Measurements from ENCODE around the gene PNPLA1. TPM values are rescaled to one million over a fixed set of nuclear protein-coding genes. Genes with fewer than 3 reads are reported as not detected.

The PNPLA1 gene
- total and polyA plus RNA-seq, 4 experiments from 2014 or later: 0.42 TPM; not detected in 3

DNA sequence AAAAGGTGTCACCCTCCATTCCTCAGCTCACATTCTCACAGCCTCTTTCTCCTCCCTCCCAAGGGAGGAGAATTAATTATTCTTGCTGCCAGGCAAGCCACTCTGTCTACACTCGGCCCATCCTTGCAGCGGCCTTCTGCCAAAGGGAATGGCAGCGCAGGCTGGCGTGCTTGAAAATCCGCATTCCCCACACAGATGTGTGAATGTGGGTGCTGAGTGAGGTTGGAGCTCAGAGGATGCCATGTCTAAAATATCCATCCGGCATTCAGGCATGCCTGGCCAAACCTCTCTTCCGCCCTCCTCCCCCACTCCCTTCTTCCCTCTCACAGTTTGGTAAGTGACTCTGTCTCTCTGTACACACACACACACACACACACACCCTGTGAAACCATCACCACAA, 27.7 kb downstream of the PNPLA1 start:
- POLR2A ChIA-PET (ENCODE audit: partially characterized antibody): no interaction called here
- Histone ChIP-seq H3K27me3 (ENCODE audit: insufficient read depth, low read length) (no peaks in the 10 kb centered on the region), H3K27ac (ENCODE audit: low read depth, low read length) (no peak overlapping the region), H3K9me3 (ENCODE audit: control insufficient read depth in 1 of 2, low read length in 2 of 2) (no peaks in the 10 kb centered on the region), H3K4me3 (ENCODE audit: low read length in 2 of 2) (no peak overlapping the region), H3K4me1 (ENCODE audit: insufficient read depth, low read length) (no peaks in the 10 kb centered on the region), H3K36me3 (ENCODE audit: insufficient read depth, low read length) (no peaks in the 10 kb centered on the region)
- DNase-seq: no peak
- intact Hi-C loops (cut with micrococcal nuclease): no loop called here
- H3K27ac Mint-ChIP-seq: no peak overlapping the region
- CTCF ChIA-PET (ENCODE audit: partially characterized antibody): interaction anchor here (1.7 to 1.9 kb wide), 2 partner anchors 9 to 43 kb away, joined by 4 to 8 read pairs; no protein-coding TSS in a partner anchor
- H3K36me3 Mint-ChIP-seq: no peaks in the 10 kb centered on the region
- H3K27me3 Mint-ChIP-seq: peaks cover 10 to 22% of the 10 kb centered on the region in 2 donors
- no peaks in the 10 kb centered on the region for H3K9me3 Mint-ChIP-seq
- peaks cover 0 to 5% (median 1%) of the 10 kb centered on the region in 4 donors for H3K4me1 Mint-ChIP-seq
- no peak overlapping the region for H3K4me3 Mint-ChIP-seq

- no peaks in the 10 kb centered on the region for H3K36me3 ChIP-seq (ENCODE audit: insufficient read depth, low read length)
- ChIA-PET CTCF (ENCODE audit: partially characterized antibody) (interaction anchor here (0.8 to 1.9 kb wide), 3 partner anchors 8 to 372 kb away, joined by 3 to 8 read pairs (median 4); no protein-coding TSS in a partner anchor), POLR2A (ENCODE audit: partially characterized antibody) (no interaction called here)
- Mint-ChIP-seq H3K9me3 (no peaks in the 10 kb centered on the region), H3K4me3 (no peak overlapping the region), H3K27ac (no peak overlapping the region), H3K27me3 (peaks cover 10 to 22% of the 10 kb centered on the region in 2 donors), H3K4me1 (peaks cover 0 to 9% (median 2%) of the 10 kb centered on the region in 4 donors), H3K36me3 (no peaks in the 10 kb centered on the region)
- H3K4me3 ChIP-seq (ENCODE audit: low read length in 2 of 2): no peak overlapping the region
- H3K27me3 ChIP-seq (ENCODE audit: insufficient read depth, low read length): no peaks in the 10 kb centered on the region
- no peaks in the 10 kb centered on the region for H3K9me3 ChIP-seq (ENCODE audit: control insufficient read depth in 1 of 2, low read length in 2 of 2)
- no peak overlapping the region for H3K27ac ChIP-seq (ENCODE audit: low read depth, low read length)
- intact Hi-C loops (cut with micrococcal nuclease): no loop called here
- DNase-seq: no peak
- no peaks in the 10 kb centered on the region for H3K4me1 ChIP-seq (ENCODE audit: insufficient read depth, low read length)
Measured at GRCh38 chr6:36298027-36298426, 28.2 kb downstream of the PNPLA1 start.

GRCh38 chr6:36301085-36301658, 31.3 kb downstream of the PNPLA1 start:
- POLR2A ChIA-PET (ENCODE audit: partially characterized antibody): no interaction called here
- no peaks in the 10 kb centered on the region for H3K9me3 ChIP-seq (ENCODE audit: control insufficient read depth in 1 of 2, low read length in 2 of 2)
- H3K27me3 ChIP-seq (ENCODE audit: insufficient read depth, low read length): no peaks in the 10 kb centered on the region
- no peaks in the 10 kb centered on the region for H3K36me3 Mint-ChIP-seq
- peaks cover 0 to 2% (median 0%) of the 10 kb centered on the region in 8 donors for H3K9me3 Mint-ChIP-seq
- H3K27me3 Mint-ChIP-seq: peaks cover 10 to 22% of the 10 kb centered on the region in 2 donors
- peak overlapping the region in 1 of 8 donors; percentile 46 for H3K4me3 Mint-ChIP-seq
- H3K4me1 ChIP-seq (ENCODE audit: insufficient read depth, low read length): no peaks in the 10 kb centered on the region
- no peak overlapping the region for H3K4me3 ChIP-seq (ENCODE audit: low read length in 2 of 2)
- H3K4me1 Mint-ChIP-seq: peaks cover 0 to 9% (median 2%) of the 10 kb centered on the region in 4 donors
- no peaks in the 10 kb centered on the region for H3K36me3 ChIP-seq (ENCODE audit: insufficient read depth, low read length)
- no peak overlapping the region for H3K27ac ChIP-seq (ENCODE audit: low read depth, low read length)
- DNase-seq: no peak
- intact Hi-C loops (cut with micrococcal nuclease): loop anchor here (5.0 kb wide), 1 partner anchor 179 kb away; no protein-coding TSS in a partner anchor
- H3K27ac Mint-ChIP-seq: no peak overlapping the region
- CTCF ChIA-PET (ENCODE audit: partially characterized antibody): interaction anchor here (0.7 to 1.0 kb wide), 2 partner anchors 26 to 129 kb away, joined by 3 read pairs; no protein-coding TSS in a partner anchor

GRCh38 chr6:36301781-36302180, 31.9 kb downstream of the PNPLA1 start:
- Mint-ChIP-seq H3K4me1 (peaks cover 0 to 9% (median 2%) of the 10 kb centered on the region in 4 donors), H3K4me3 (no peak overlapping the region), H3K27me3 (peaks cover 10 to 22% of the 10 kb centered on the region in 2 donors), H3K36me3 (no peaks in the 10 kb centered on the region), H3K9me3 (peaks cover 0 to 2% (median 0%) of the 10 kb centered on the region in 8 donors), H3K27ac (peak overlapping the region in 1 of 7 donors; percentile 32)
- Histone ChIP-seq H3K27me3 (ENCODE audit: insufficient read depth, low read length) (no peaks in the 10 kb centered on the region), H3K36me3 (ENCODE audit: insufficient read depth, low read length) (no peaks in the 10 kb centered on the region), H3K4me3 (ENCODE audit: low read length in 2 of 2) (no peak overlapping the region), H3K4me1 (ENCODE audit: insufficient read depth, low read length) (no peaks in the 10 kb centered on the region), H3K27ac (ENCODE audit: low read depth, low read length) (no peak overlapping the region), H3K9me3 (ENCODE audit: control insufficient read depth in 1 of 2, low read length in 2 of 2) (no peaks in the 10 kb centered on the region)
- intact Hi-C loops (cut with micrococcal nuclease): loop anchor here (1.0 to 5.0 kb wide), 5 partner anchors 59 to 458 kb away; partner anchors contain the start of gene MAPK14
- POLR2A ChIA-PET (ENCODE audit: partially characterized antibody): no interaction called here
- CTCF ChIA-PET (ENCODE audit: partially characterized antibody): interaction anchor here (0.7 to 1.4 kb wide), 12 partner anchors 8 to 457 kb away, joined by 3 to 13 read pairs (median 5); partner anchors contain the start of genes BNIP5 and MAPK14
- no peak for DNase-seq

GRCh38 chr6:36302227-36302976, 32.5 kb downstream of the PNPLA1 start:
- Mint-ChIP-seq H3K4me1 (peaks cover 0 to 9% (median 2%) of the 10 kb centered on the region in 4 donors), H3K9me3 (peaks cover 0 to 2% (median 0%) of the 10 kb centered on the region in 8 donors), H3K27me3 (peaks cover 10 to 22% of the 10 kb centered on the region in 2 donors), H3K27ac (peak overlapping the region in 2 of 7 donors; percentile 30 to 32), H3K36me3 (no peaks in the 10 kb centered on the region), H3K4me3 (no peak overlapping the region)
- no peaks in the 10 kb centered on the region for H3K36me3 ChIP-seq (ENCODE audit: insufficient read depth, low read length)
- H3K9me3 ChIP-seq (ENCODE audit: control insufficient read depth in 1 of 2, low read length in 2 of 2): no peaks in the 10 kb centered on the region
- DNase-seq: peak; percentile 86 to 91 (median 87)
- POLR2A ChIA-PET (ENCODE audit: partially characterized antibody): no interaction called here
- intact Hi-C loops (cut with micrococcal nuclease): loop anchor here (1.0 to 5.0 kb wide), 5 partner anchors 58 to 457 kb away; partner anchors contain the start of gene MAPK14
- no peak overlapping the region for H3K4me3 ChIP-seq (ENCODE audit: low read length in 2 of 2)
- no peak overlapping the region for H3K27ac ChIP-seq (ENCODE audit: low read depth, low read length)
- CTCF ChIA-PET (ENCODE audit: partially characterized antibody): interaction anchor here (0.7 to 1.8 kb wide), 16 partner anchors 8 to 457 kb away, joined by 3 to 13 read pairs (median 4); partner anchors contain the start of genes BNIP5 and MAPK14
- no peaks in the 10 kb centered on the region for H3K27me3 ChIP-seq (ENCODE audit: insufficient read depth, low read length)
- H3K4me1 ChIP-seq (ENCODE audit: insufficient read depth, low read length): no peaks in the 10 kb centered on the region

DNA sequence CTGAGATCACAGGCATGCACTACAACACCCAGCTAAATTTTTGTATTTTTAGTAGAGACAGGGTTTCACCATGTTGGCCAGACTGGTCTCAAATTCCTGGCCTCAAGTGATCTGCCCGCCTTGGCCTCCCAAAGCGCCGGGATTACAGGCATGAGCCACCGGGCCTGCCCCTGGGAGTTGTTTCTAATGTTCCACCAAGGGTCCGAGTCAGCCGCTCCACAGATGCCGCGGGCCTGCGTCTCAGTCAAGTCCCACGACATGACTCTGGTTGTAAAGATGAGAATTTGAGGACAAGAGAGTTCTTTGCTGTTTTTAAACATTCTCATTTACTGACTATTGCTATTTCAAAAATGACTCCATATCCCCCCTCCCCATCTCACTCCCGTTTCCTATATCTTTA, 36.0 kb downstream of the PNPLA1 start:
- no peak for DNase-seq
- Mint-ChIP-seq H3K4me3 (no peak overlapping the region), H3K4me1 (peaks cover 0 to 9% (median 2%) of the 10 kb centered on the region in 4 donors), H3K27me3 (peaks cover 6 to 20% of the 10 kb centered on the region in 2 donors), H3K36me3 (no peaks in the 10 kb centered on the region), H3K27ac (no peak overlapping the region), H3K9me3 (peaks cover 0 to 2% (median 0%) of the 10 kb centered on the region in 8 donors)
- Histone ChIP-seq H3K27ac (ENCODE audit: low read depth, low read length) (no peak overlapping the region), H3K27me3 (ENCODE audit: insufficient read depth, low read length) (no peaks in the 10 kb centered on the region), H3K4me3 (ENCODE audit: low read length in 2 of 2) (no peak overlapping the region), H3K36me3 (ENCODE audit: insufficient read depth, low read length) (no peaks in the 10 kb centered on the region), H3K9me3 (ENCODE audit: control insufficient read depth in 1 of 2, low read length in 2 of 2) (no peaks in the 10 kb centered on the region), H3K4me1 (ENCODE audit: insufficient read depth, low read length) (no peaks in the 10 kb centered on the region)
- intact Hi-C loops (cut with micrococcal nuclease): no loop called here
- POLR2A ChIA-PET (ENCODE audit: partially characterized antibody): no interaction called here
- CTCF ChIA-PET (ENCODE audit: partially characterized antibody): interaction anchor here (0.7 to 2.7 kb wide), 4 partner anchors 9 to 361 kb away, joined by 3 to 8 read pairs (median 4); no protein-coding TSS in a partner anchor

DNA sequence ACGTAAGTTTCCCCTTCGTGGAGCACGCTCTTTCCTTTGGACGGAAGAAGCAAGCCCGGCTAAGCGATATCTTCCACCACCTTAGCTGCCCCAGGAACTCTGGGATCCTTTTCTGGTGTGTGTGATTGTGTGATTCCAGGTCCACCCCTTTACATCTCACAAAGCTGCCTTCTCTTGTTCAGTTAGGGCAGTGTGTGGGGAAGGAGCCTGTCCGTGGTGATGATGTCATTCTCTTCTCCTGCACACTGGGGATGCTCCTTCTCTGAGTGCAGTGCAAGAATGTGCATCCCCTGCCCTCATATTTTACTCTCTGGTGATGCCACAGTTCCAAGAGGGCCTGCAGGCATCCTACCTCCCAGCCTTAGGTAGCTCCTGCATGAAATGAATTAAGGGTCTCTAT, 36.5 kb downstream of the PNPLA1 start:
- DNase-seq: no peak
- intact Hi-C loops (cut with micrococcal nuclease): no loop called here
- H3K4me1 Mint-ChIP-seq: peaks cover 0 to 9% (median 2%) of the 10 kb centered on the region in 4 donors
- peaks cover 6 to 22% of the 10 kb centered on the region in 2 donors for H3K27me3 Mint-ChIP-seq
- H3K4me3 Mint-ChIP-seq: no peak overlapping the region
- H3K27me3 ChIP-seq (ENCODE audit: insufficient read depth, low read length): no peaks in the 10 kb centered on the region
- no peaks in the 10 kb centered on the region for H3K36me3 Mint-ChIP-seq
- no peak overlapping the region for H3K27ac ChIP-seq (ENCODE audit: low read depth, low read length)
- H3K9me3 ChIP-seq (ENCODE audit: control insufficient read depth in 1 of 2, low read length in 2 of 2): no peaks in the 10 kb centered on the region
- ChIA-PET CTCF (ENCODE audit: partially characterized antibody) (interaction anchor here (2.7 kb wide), 1 partner anchor 9 kb away, joined by 8 read pairs; no protein-coding TSS in a partner anchor), POLR2A (ENCODE audit: partially characterized antibody) (no interaction called here)
- H3K27ac Mint-ChIP-seq: no peak overlapping the region
- no peaks in the 10 kb centered on the region for H3K36me3 ChIP-seq (ENCODE audit: insufficient read depth, low read length)
- H3K4me1 ChIP-seq (ENCODE audit: insufficient read depth, low read length): no peaks in the 10 kb centered on the region
- H3K4me3 ChIP-seq (ENCODE audit: low read length in 2 of 2): no peak overlapping the region
- peaks cover 0 to 2% (median 0%) of the 10 kb centered on the region in 8 donors for H3K9me3 Mint-ChIP-seq
